Transverse colon (tissue), 4 donors: Measurements from ENCODE around the gene PLCE1.

Experiments
- CTCF ChIP-seq, 5 experiments: fragments of 200-600 bp in 3 of 5; fragments of 450-650 bp in 2 of 5; sonication (generic) in 3 of 5; IDR thresholded peaks; 1 replicate in 2 of 5; 2 replicates in 3 of 5; pipeline ENCODE4 v1.5.1; 2016 to 2017; ENCODE audit warnings: antibody characterized with exemption in 5 of 5, inconsistent platforms in 3 of 5, mild to moderate bottlenecking in 2 of 5, moderate library complexity in 1 of 5
- EP300 ChIP-seq: sonication (generic); formaldehyde crosslinking; IDR thresholded peaks from one replicate; pipeline ENCODE4 v1.6.1; 2017; ENCODE audit warnings: antibody characterized with exemption, low read depth
- POLR2A ChIP-seq: fragments of 450-650 bp; IDR thresholded peaks from one replicate; pipeline ENCODE4 v1.6.1; 2016; ENCODE audit warnings: antibody characterized with exemption, mild to moderate bottlenecking, moderate library complexity
- POLR2AphosphoS5 ChIP-seq, 3 donors: sonication (generic); formaldehyde crosslinking; IDR thresholded peaks; one replicate each; pipeline ENCODE4 v1.6.1; 2016; ENCODE audit warnings: antibody characterized with exemption in 3 of 3

- no peak for TF ChIP-seq EP300
- no peak for TF ChIP-seq CTCF (IDR thresholded peaks at IDR 0.05)
- no peak for TF ChIP-seq POLR2AphosphoS5 (IDR thresholded peaks at IDR 0.05)
- no peak for TF ChIP-seq POLR2A
Measured at GRCh38 chr10:94029955-94030354, 36.2 kb downstream of the PLCE1 start.
